Osteocyte (in vitro differentiated cells): ENCODE measurements around the gene PDE4D. TPM values are rescaled to one million over a fixed set of nuclear protein-coding genes. Genes with fewer than 3 reads are reported as not detected.
A peak's percentile ranks its signal among the peaks of the same experiment; 100 is the strongest.
"Not testable (repeated sequence)": the region's sequence is repeated elsewhere in the genome, so short reads cannot be mapped to it uniquely, and the experiment has no call there.

ENCODE experiments used
- DNase-seq: peaks from one replicate; pipeline ENCODE4 v3.0.0; 2021; ENCODE audit warnings: mixed read lengths; ENCODE audit not compliant: unreplicated experiment; ENCODE audit errors: extremely low spot score
- H3K27ac Mint-ChIP-seq: one replicate; pipeline ENCODE4 v1.8.0; 2021; ENCODE audit warnings: mild to moderate bottlenecking, mixed read lengths; ENCODE audit not compliant: unreplicated experiment
- H3K27me3 Mint-ChIP-seq: one replicate; pipeline ENCODE4 v1.8.0; 2021; ENCODE audit warnings: mixed read lengths; ENCODE audit not compliant: unreplicated experiment
- H3K36me3 Mint-ChIP-seq: one replicate; pipeline ENCODE4 v1.8.0; 2021; ENCODE audit warnings: mixed read lengths; ENCODE audit not compliant: unreplicated experiment
- H3K4me1 Mint-ChIP-seq: one replicate; pipeline ENCODE4 v1.8.0; 2021; ENCODE audit warnings: mixed read lengths; ENCODE audit not compliant: unreplicated experiment
- H3K4me3 Mint-ChIP-seq: one replicate; pipeline ENCODE4 v1.8.0; 2021; ENCODE audit warnings: mild to moderate bottlenecking, moderate library complexity, mixed read lengths; ENCODE audit not compliant: unreplicated experiment
- H3K9me3 Mint-ChIP-seq: one replicate; pipeline ENCODE4 v1.8.0; 2021; ENCODE audit warnings: mixed read lengths; ENCODE audit not compliant: unreplicated experiment
- CTCF ChIP-seq: fragments of 200-600 bp; sonication (generic); IDR thresholded peaks from 2 replicates; pipeline ENCODE4 v1.5.0; 2021; ENCODE audit warnings: antibody characterized with exemption, mild to moderate bottlenecking, moderate library complexity
- total RNA-seq: library from RNA; stranded (reverse); gene quantifications from 2 replicates; pipeline ENCODE4 v1.2.1, GENCODE V29; 2021

Gene PDE4D
- total RNA-seq, 1 donor from 2014 or later: 24.2 TPM

- no peak for TF ChIP-seq CTCF
- H3K4me1 Mint-ChIP-seq: peaks cover 8% of the 10 kb centered on the region
- DNase-seq: no peak
- no peaks in the 10 kb centered on the region for H3K9me3 Mint-ChIP-seq
- H3K4me3 Mint-ChIP-seq: no peak overlapping the region
- H3K27ac Mint-ChIP-seq: peak overlapping the region; percentile 12
- H3K36me3 Mint-ChIP-seq: no peaks in the 10 kb centered on the region
- no peaks in the 10 kb centered on the region for H3K27me3 Mint-ChIP-seq
These were observed 892.4 kb downstream of the PDE4D start for GRCh38 chr5:59001154-59001553.

GRCh38 chr5:59000211-59000610 lies 893.3 kb downstream of the PDE4D start:
- Mint-ChIP-seq H3K9me3 (no peaks in the 10 kb centered on the region), H3K27ac (no peak overlapping the region), H3K36me3 (no peaks in the 10 kb centered on the region), H3K27me3 (no peaks in the 10 kb centered on the region), H3K4me1 (peaks cover 8% of the 10 kb centered on the region), H3K4me3 (no peak overlapping the region)
- DNase-seq: no peak
- no peak for TF ChIP-seq CTCF

- Mint-ChIP-seq H3K27me3 (no peaks in the 10 kb centered on the region), H3K4me3 (no peak overlapping the region), H3K27ac (no peak overlapping the region), H3K4me1 (peaks cover 8% of the 10 kb centered on the region), H3K9me3 (no peaks in the 10 kb centered on the region), H3K36me3 (no peaks in the 10 kb centered on the region)
- no peak for TF ChIP-seq CTCF
- no peak for DNase-seq
These were observed 893.7 kb downstream of the PDE4D start for GRCh38 chr5:58999804-59000203.

GRCh38 chr5:58998544-58998943 lies 895.0 kb downstream of the PDE4D start:
- Mint-ChIP-seq H3K4me3 (no peak overlapping the region), H3K27ac (no peak overlapping the region), H3K4me1 (peaks cover 8% of the 10 kb centered on the region), H3K27me3 (no peaks in the 10 kb centered on the region), H3K9me3 (no peaks in the 10 kb centered on the region), H3K36me3 (no peaks in the 10 kb centered on the region)
- DNase-seq: no peak
- TF ChIP-seq CTCF: no peak

- H3K9me3 Mint-ChIP-seq, H3K4me1 Mint-ChIP-seq, H3K27me3 Mint-ChIP-seq, H3K27ac Mint-ChIP-seq, H3K4me3 Mint-ChIP-seq, H3K36me3 Mint-ChIP-seq, DNase-seq: not testable (repeated sequence)
These were observed 897.7 kb downstream of the PDE4D start for GRCh38 chr5:58995779-58996178.

GRCh38 chr5:58993461-58993860 lies 900.1 kb downstream of the PDE4D start:
- DNase-seq: no peak
- no peak for TF ChIP-seq CTCF
- H3K36me3 Mint-ChIP-seq: peaks cover 7% of the 10 kb centered on the region

More at GRCh38 chr5:58993461-58993860, 900.1 kb downstream of the PDE4D start:
- Mint-ChIP-seq H3K27ac (no peak overlapping the region), H3K27me3 (no peaks in the 10 kb centered on the region), H3K4me3 (no peak overlapping the region), H3K4me1 (no peaks in the 10 kb centered on the region), H3K9me3 (no peaks in the 10 kb centered on the region)
